ENCODE data around the gene DOK5.
"Not testable (repeated sequence)": the region's sequence is repeated elsewhere in the genome, so short reads cannot be mapped to it uniquely, and the experiment has no call there.

The DOK5 gene

DNA sequence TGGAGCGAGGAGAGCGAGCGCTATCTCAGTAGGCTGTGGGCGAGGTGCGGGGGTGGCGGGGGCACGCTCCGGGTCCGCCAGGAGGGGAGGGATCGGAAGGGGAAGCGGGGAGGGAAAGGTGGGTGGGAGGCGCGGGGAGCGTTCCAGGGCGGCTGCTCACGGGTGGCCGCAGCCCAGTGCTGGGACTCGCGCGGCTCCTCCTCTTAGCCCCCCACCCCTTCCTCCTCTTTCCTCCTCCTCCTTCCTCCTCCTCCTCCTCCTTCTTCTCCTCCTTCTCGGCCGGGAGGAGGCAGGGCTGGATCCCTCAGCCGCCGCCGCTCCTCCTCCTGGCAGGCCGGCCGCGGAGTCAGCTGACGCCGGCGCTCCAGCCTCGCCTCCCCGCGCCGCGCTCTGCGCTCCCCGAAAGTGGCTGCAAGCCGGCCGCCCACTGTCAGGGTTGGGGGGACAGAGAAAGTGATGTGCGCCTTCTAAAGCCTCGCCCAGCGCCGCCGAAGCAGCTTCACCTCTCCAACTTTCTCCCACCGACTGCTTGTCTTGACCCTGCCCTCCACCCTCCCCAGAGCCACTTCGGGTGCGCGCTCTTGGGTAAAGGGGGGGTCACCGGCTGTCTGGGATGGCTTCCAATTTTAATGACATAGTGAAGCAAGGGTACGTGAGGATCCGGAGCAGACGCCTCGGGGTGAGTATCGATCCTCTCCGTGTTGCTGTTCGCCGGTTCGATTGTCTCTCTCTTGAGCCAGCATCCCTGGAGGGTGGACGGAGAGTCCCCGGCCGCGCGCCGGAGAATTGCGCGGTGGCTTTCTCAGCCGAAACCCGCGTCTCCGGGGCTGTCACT, at the start of gene DOK5:
Gene DOK5, plus strand, starts transcription at position 260 of the 835 bp plus-strand sequence. Its CDS starts 354 bp downstream, at position 614.
- DNase-seq (ENCODE audit: low read depth in 2 of 3, low spot score in 2 of 3): no peak

- DNase-seq (ENCODE audit: low read depth in 2 of 3, low spot score in 2 of 3): no peak
These were observed 46.0 kb upstream of the DOK5 start for GRCh38 chr20:54429364-54429763.

GRCh38 chr20:54431156-54431944, 44.0 kb upstream of the DOK5 start:
- no peak for DNase-seq (ENCODE audit: low read depth in 2 of 3, low spot score in 2 of 3)

DNA sequence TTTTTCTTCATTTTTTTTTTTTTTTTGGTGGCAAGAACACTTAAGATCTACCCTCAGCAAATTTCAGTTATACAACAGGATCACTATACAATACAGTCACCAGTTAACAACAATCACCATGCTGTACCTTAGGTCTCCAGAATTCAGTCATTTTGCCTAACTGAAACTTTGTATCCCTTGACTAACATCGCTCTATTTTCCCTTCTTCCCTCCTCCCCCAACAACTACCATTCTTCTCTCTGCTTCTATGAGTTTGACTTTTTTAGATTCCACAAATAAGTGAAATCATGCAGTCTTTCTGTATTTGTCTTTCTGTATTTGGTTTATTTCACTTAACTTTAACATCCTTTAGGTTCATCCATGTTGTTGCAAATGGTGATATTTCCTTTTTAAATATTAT, 42.4 kb upstream of the DOK5 start:
- no peak for DNase-seq (ENCODE audit: low read depth in 2 of 3, low spot score in 2 of 3)

DNA sequence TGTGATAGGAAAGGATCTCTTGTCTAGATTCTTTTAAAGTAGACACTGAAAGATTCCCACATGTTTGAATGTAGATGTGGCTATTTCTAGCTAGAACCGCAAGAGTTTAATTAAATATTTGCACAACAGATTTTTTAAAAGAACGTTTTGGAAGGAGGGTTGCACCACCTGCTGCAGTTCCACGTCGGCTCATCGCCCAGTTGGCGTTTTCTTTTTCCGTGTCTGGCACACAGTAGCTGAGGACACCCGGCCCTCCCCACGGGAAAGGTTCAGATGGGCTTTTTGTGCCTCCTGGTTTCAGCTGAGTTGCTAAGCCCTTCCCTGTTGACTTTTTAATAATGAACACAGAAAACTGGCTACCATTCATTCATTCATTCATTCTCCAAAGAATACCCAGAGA, 41.8 kb upstream of the DOK5 start:
- DNase-seq (ENCODE audit: low read depth in 2 of 3, low spot score in 2 of 3): no peak

DNA sequence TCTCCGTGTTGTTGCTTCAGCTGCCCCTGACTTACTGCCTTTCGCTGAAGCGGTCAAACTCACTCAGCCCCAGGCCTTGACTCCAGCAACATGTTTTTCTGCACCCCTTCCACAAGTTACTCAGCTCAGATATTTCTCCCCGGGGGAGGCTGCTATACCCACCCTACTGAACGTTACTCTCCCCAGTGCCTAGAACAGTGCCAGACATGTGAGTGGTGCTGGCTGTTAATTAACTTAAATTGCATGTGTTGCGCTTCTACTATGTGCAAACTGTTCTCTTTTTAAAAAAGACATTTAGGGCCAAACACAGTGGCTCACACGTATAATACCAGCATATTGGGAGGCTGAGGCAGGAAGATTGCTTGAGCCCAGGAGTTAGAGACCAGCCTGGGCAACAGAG, 41.2 kb upstream of the DOK5 start:
- DNase-seq (ENCODE audit: low read depth in 2 of 3, low spot score in 2 of 3): no peak

- DNase-seq (ENCODE audit: low read depth in 2 of 3, low spot score in 2 of 3): no peak
These were observed 40.4 kb upstream of the DOK5 start for GRCh38 chr20:54435015-54435414.

DNA sequence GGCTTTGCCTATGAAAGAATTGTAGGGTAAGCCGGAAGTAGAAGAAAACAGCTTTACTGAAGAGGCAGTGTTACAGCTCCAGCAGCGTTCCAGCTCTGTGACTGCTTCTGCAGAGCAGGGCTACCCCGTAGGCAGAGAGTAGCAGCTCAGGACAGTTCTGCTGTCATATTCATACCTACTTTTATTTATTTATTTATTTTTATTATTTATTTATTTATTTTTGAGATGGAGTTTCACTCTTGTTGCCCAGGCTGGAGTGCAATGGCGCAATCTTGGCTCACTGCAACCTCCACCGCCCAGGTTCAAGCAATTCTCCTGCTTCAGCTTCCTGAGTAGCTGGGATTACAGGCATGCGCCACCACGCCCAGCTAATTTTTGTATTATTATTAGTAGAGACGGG, 39.0 kb upstream of the DOK5 start:
- not testable (repeated sequence) for DNase-seq (ENCODE audit: low read depth in 2 of 3, low spot score in 2 of 3)

GRCh38 chr20:54438166-54438565, 37.2 kb upstream of the DOK5 start:
- no peak for DNase-seq (ENCODE audit: low read depth in 2 of 3, low spot score in 2 of 3)

DNA sequence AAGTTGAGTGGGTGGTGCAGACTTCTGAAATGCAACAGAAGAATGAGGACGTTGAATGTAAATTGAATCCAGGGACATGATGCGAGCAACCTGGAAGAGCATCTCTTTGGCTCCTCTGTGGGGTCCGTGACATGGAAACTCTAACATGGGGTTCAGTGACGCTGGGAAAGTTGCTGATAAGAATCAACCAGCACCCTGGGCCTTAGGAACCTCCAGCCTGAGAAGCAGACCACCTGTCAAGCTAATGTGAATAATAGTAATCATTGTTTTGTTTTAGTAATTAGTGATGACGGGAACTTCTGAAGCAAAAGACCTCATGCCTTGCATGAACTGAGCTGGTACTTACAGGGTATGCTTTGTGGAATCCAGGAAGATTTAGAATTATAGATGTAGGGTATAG, 25.2 kb upstream of the DOK5 start:
- DNase-seq (ENCODE audit: low read depth in 2 of 3, low spot score in 2 of 3): no peak

- no peak for DNase-seq (ENCODE audit: low read depth in 2 of 3, low spot score in 2 of 3)
These were observed 24.2 kb upstream of the DOK5 start for GRCh38 chr20:54451171-54451570.

- no peak for DNase-seq (ENCODE audit: low read depth in 2 of 3, low spot score in 2 of 3)
These were observed 23.1 kb upstream of the DOK5 start for GRCh38 chr20:54452277-54452676.

DNA sequence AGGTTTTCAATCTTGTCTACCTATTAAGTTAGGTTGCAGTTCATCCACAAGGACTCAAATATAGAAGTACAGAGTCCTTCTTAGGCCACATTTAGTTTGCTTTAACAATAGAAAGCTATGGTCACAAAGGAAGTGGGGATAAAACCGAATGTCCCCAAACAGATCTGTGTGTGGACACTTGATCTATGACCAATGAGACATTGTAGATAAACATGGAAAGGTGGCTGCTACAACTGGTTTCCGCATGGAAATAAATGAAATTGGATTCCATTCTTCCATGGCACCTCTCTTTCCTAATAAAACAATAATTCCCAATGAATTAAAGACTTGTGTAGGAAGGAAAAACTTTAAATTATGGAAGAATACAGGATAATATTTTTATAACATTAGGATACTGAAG, 20.4 kb upstream of the DOK5 start:
- DNase-seq (ENCODE audit: low read depth in 2 of 3, low spot score in 2 of 3): no peak

- no peak for DNase-seq (ENCODE audit: low read depth in 2 of 3, low spot score in 2 of 3)
These were observed 19.0 kb upstream of the DOK5 start for GRCh38 chr20:54456423-54456822.

GRCh38 chr20:54456961-54457360, 18.4 kb upstream of the DOK5 start:
- no peak for DNase-seq (ENCODE audit: low read depth in 2 of 3, low spot score in 2 of 3)

DNA sequence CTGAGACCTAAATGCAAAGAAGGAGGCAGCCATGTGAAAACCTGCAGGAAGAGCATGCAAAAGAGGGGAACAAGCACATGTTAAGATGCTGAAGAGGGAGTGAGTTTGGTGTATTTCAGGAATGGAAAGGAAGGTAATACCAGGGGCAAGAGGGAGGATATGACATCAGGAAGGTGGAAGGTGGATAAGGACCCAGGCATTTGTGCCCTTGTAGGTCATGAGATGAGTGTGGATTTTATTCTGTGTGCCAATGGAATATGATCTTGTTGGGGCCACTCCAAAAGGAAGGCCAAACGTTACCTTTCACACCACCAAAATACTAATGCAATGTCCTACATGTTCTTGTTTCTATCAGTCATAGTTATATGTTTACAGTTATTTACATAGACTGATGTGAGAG, 17.2 kb upstream of the DOK5 start:
- DNase-seq (ENCODE audit: low read depth in 2 of 3, low spot score in 2 of 3): no peak

DNA sequence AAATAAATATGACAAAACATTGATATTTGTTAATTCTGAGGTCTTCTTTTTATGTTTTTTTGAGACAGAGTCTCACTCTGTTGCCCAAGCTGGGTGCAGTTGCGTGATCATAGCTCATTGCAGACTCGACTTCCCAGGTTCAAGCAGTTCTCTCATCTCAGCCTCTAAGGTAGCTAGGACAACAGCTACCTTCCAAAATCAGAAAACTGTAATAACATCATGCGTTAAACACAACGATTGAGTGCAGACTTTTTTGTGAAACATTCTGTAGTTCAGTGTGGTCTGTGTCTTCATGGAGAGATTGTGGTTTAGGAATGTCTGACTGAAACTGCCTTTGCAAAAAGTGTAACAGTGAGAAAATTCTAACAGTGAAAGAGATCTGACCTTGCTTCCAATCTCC, 16.1 kb upstream of the DOK5 start:
- no peak for DNase-seq (ENCODE audit: low read depth in 2 of 3, low spot score in 2 of 3)

DNA sequence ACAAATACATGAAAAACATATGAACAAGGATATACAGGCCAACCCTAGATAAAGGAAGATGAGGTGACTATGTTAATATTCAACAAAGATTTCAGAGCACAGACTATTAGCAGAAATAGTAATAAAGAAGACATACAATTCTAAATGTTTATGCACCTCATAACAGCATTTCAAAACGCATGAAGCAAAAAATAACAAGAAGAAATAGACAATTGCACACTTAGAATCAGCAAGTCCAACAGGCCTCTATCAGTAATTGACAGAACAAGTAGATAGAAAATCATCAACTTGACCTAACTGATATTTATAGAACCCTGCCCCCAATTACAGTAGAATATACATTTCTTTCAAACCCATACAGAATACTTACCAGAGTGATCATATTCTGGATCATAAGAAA, 11.4 kb upstream of the DOK5 start:
- DNase-seq (ENCODE audit: low read depth in 2 of 3, low spot score in 2 of 3): no peak

GRCh38 chr20:54466127-54466526, 9.3 kb upstream of the DOK5 start:
- no peak for DNase-seq (ENCODE audit: low read depth in 2 of 3, low spot score in 2 of 3)

DNA sequence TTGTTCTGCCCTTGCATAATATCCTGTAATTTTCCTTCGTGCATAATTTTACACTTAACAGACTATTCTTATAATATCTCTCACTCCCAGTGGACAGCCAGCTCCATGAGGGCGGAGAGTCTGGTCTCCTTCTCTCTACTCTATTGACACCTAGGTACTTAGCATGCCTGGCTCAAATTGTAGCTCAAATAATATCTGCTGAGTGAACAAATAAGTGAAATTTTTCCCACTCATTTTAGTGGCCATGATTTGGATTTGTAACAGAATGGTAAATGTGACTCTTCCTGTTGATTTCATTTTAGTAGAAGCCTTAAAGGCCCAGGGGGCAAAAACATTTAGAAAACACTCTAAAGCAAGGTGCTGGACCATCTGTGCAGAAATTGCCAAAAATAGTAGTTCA, 7.8 kb upstream of the DOK5 start:
- no peak for DNase-seq (ENCODE audit: low read depth in 2 of 3, low spot score in 2 of 3)

DNA sequence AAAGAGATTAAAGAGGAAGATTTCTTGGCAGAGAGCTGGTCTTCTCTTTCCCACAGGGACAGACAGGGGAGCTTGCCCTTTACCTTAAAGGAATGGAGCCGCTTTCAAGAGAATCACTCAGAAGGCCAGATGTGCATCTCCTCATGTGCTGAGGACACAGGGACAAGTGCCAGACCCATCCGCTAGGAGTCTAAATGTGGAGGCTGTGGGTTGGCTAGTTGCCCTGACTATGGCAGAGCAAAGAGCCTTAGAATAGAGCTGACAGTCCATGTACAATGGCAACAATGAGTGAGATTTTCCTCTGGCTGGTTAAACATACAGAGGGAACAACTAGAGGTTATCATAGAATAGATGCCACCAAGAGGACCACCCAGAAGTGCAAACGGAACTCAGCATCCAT, 7.3 kb upstream of the DOK5 start:
- no peak for DNase-seq (ENCODE audit: low read depth in 2 of 3, low spot score in 2 of 3)

GRCh38 chr20:54469293-54469692, 6.1 kb upstream of the DOK5 start:
- no peak for DNase-seq (ENCODE audit: low read depth in 2 of 3, low spot score in 2 of 3)

GRCh38 chr20:54469952-54470351, 5.4 kb upstream of the DOK5 start:
- no peak for DNase-seq (ENCODE audit: low read depth in 2 of 3, low spot score in 2 of 3)

Measured in activated CD8-positive, alpha-beta memory T cell treated with anti-CD3 and anti-CD28 coated beads for 48 hours (primary cell).